Memory B cell (primary cell): ENCODE results near the gene PLS3.
"Not testable (repeated sequence)": the region's sequence is repeated elsewhere in the genome, so short reads cannot be mapped to it uniquely, and the experiment has no call there.

Experiments
- ATAC-seq: fragments of 150-1000 bp; cut with Tn5 transposase; 2 replicates; pipeline ENCODE4 v1.10.0; 2021; ENCODE audit warnings: low read depth, mild to moderate bottlenecking, moderate library complexity
- DNase-seq, 2 donors: peaks; one replicate each; pipeline ENCODE4 v3.0.0; 2022; ENCODE audit warnings: low spot score in 2 of 2
- H3K27ac Mint-ChIP-seq: one replicate; pipeline ENCODE4 v1.8.0; 2022; ENCODE audit warnings: mild to moderate bottlenecking, moderate library complexity, mixed read lengths
- H3K27me3 Mint-ChIP-seq: one replicate; pipeline ENCODE4 v1.8.0; 2022; ENCODE audit warnings: mixed read lengths
- H3K36me3 Mint-ChIP-seq: one replicate; pipeline ENCODE4 v1.8.0; 2022; ENCODE audit warnings: mild to moderate bottlenecking, mixed read lengths
- H3K4me1 Mint-ChIP-seq: one replicate; pipeline ENCODE4 v1.8.0; 2022; ENCODE audit warnings: mixed read lengths
- H3K4me3 Mint-ChIP-seq: one replicate; pipeline ENCODE4 v1.8.0; 2022; ENCODE audit warnings: mild to moderate bottlenecking, moderate library complexity, mixed read lengths
- H3K9me3 Mint-ChIP-seq: one replicate; pipeline ENCODE4 v1.8.0; 2022; ENCODE audit warnings: mixed read lengths

PLS3 gene

DNA sequence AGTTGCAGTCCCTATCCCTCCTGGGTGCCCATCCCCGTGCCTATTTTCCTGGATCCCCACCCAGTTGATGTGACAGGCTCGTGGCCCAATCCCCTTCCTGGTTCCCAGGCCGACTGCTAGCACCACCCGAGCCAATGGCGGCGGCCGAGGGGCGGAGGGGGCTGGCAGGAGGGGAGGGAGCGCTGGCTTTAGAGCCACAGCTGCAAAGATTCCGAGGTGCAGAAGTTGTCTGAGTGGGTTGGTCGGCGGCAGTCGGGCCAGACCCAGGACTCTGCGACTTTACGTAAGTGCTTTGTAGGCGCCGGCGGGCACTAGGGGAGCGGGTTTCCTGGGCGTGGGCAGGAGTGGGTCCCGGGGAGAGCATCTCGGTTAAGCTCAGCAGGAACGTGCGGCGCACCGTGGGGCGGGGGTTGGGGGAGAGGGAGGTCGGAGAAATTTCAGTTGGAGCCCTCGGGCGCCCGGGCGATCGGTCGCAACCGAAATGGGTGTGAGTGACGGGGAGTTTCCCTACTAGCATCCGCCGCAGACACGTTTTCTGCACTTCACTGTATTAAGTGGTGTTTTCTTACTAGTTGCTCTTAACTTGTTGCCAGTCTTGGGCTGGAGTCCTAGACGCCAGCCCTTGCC is at the start of gene PLS3:
TSS of gene PLS3 (plus strand) at position 197 of the 627 bp plus-strand sequence. CDS start 49,077 bp downstream, outside the sequence.
- no peaks in the 10 kb centered on the region for H3K4me1 Mint-ChIP-seq
- DNase-seq, result no peak
- H3K27ac Mint-ChIP-seq, result no peak within 1 kb of the TSS
- H3K36me3 Mint-ChIP-seq, result no peaks in the 10 kb centered on the region
- H3K27me3 Mint-ChIP-seq, result no peaks in the 10 kb centered on the region
- H3K9me3 Mint-ChIP-seq, result no peaks in the 10 kb centered on the region
- H3K4me3 Mint-ChIP-seq, result no peak within 1 kb of the TSS
- ATAC-seq, result no peak

DNA sequence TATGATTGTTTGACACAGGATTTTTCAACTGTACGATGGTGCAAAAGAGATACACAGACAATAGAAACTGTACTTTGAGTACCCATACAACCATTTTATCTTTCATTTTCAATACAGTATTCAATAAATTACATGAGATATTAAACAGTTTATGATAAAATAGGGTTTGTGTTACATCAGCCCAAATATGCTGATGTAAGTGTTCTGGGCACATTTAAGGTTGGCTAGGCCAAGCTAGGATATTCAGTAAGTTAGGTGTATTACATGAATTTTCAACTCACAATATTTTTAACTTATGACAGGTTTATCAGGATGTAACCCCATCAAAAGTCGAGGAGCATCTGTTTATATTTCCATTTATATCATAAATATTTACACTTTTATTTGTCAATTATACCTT is 42.9 kb upstream of the PLS3 start:
- Mint-ChIP-seq H3K4me3 (no peak overlapping the region), H3K36me3 (no peaks in the 10 kb centered on the region), H3K27ac (no peak overlapping the region), H3K4me1 (no peaks in the 10 kb centered on the region), H3K9me3 (no peaks in the 10 kb centered on the region), H3K27me3 (no peaks in the 10 kb centered on the region)
- DNase-seq, result no peak
- ATAC-seq, result no peak

GRCh38 chrX:115521741-115522140 is 39.2 kb upstream of the PLS3 start:
- Mint-ChIP-seq H3K27me3 (no peaks in the 10 kb centered on the region), H3K4me3 (no peak overlapping the region), H3K4me1 (no peaks in the 10 kb centered on the region), H3K27ac (no peak overlapping the region), H3K36me3 (no peaks in the 10 kb centered on the region), H3K9me3 (no peaks in the 10 kb centered on the region)
- DNase-seq (no peak), ATAC-seq (no peak)

DNA sequence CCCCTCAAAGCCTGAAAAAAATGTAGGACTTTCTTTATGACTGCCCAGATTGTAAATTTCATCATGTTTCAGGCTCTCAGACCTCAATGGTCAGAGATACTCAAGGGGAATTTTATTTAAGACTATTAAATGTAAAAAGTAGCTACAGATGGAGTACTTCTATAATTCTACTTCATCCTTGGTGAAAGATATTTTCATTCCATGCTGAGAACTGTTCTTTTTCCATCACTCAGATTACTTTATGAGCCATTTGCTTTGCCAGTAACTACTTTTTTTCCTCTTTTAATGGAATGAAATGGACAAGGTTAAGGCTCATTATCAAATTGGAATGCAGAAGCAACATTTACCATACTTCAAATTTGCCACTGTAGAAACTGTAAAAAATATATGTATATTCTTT is 38.0 kb upstream of the PLS3 start:
- no peak for ATAC-seq
- Mint-ChIP-seq H3K4me1 (no peaks in the 10 kb centered on the region), H3K9me3 (no peaks in the 10 kb centered on the region), H3K4me3 (no peak overlapping the region), H3K27me3 (no peaks in the 10 kb centered on the region), H3K36me3 (no peaks in the 10 kb centered on the region), H3K27ac (no peak overlapping the region)
- no peak for DNase-seq

DNA sequence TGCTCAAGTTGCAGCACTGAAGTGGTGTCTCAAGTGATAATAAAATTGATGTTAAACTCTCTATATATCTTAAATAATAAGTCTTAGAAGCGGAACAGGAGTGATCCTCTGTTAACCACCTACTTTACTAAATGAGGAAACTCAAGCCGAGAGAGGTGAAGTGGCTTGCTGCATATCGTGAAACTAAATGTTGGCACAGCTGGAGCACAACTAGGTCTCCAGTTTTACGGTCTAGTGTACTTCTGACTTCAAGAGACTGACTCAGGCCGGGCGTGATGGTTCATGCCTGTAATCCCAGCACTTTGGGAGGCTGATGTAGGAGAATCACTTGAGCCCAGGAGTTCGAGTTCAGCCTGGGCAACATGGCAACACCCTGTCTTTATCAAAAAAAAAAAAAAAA is 35.5 kb upstream of the PLS3 start:
- H3K27ac Mint-ChIP-seq, result no peak overlapping the region
- H3K4me3 Mint-ChIP-seq, result no peak overlapping the region
- H3K36me3 Mint-ChIP-seq, result no peaks in the 10 kb centered on the region
- H3K9me3 Mint-ChIP-seq, result no peaks in the 10 kb centered on the region
- ATAC-seq (no peak), DNase-seq (no peak)
- no peaks in the 10 kb centered on the region for H3K27me3 Mint-ChIP-seq
- H3K4me1 Mint-ChIP-seq, result no peaks in the 10 kb centered on the region

GRCh38 chrX:115531818-115532403 is 29.1 kb upstream of the PLS3 start:
- Mint-ChIP-seq H3K36me3 (no peaks in the 10 kb centered on the region), H3K4me3 (no peak overlapping the region), H3K27ac (no peak overlapping the region), H3K27me3 (no peaks in the 10 kb centered on the region), H3K9me3 (no peaks in the 10 kb centered on the region), H3K4me1 (no peaks in the 10 kb centered on the region)
- DNase-seq (no peak), ATAC-seq (no peak)

DNA sequence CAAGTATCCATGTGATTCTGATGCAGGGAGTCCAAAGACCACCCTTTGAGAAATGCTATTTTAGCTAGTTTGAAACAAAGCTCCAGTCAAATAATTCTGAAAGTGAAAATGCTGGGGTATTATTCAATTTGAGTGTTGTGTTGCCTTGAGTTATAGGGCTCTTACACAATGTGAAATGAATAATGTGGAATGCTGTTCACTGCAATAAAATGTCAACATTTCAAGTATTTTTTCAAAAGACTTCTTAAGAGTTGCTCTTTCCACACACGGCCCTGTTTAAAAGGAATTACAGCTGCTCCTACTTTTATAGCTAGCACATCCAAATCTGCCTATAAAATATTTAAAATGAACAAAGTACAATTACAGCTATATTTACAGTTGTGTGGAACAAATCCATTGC is 27.5 kb upstream of the PLS3 start:
- Mint-ChIP-seq H3K36me3 (no peaks in the 10 kb centered on the region), H3K4me1 (no peaks in the 10 kb centered on the region), H3K27ac (no peak overlapping the region), H3K4me3 (no peak overlapping the region), H3K9me3 (peaks cover 1% of the 10 kb centered on the region), H3K27me3 (no peaks in the 10 kb centered on the region)
- DNase-seq (no peak), ATAC-seq (no peak)

DNA sequence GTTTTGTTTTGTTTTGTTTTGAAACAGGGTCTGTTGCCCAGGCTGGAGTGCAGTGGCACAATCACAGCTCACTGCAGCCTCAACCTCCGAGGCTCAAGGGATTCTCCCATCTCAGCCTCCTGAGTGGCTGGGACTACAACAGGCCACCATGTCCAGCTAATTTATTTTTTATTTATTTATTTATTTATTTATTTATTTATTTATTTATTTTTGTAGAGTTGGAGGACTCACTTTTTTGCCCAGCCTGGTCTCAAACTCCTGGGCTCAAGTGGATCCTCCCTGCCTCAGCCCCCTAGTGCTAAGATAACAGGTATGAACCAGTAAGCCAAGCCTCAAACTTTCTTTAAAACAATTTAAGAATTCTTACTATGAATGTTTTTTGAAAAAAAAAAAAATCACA is 26.6 kb upstream of the PLS3 start:
- ATAC-seq (no peak), DNase-seq (no peak)
- Mint-ChIP-seq H3K9me3 (peaks cover 1% of the 10 kb centered on the region), H3K4me3 (no peak overlapping the region), H3K36me3 (no peaks in the 10 kb centered on the region), H3K27me3 (no peaks in the 10 kb centered on the region), H3K4me1 (no peaks in the 10 kb centered on the region), H3K27ac (no peak overlapping the region)

DNA sequence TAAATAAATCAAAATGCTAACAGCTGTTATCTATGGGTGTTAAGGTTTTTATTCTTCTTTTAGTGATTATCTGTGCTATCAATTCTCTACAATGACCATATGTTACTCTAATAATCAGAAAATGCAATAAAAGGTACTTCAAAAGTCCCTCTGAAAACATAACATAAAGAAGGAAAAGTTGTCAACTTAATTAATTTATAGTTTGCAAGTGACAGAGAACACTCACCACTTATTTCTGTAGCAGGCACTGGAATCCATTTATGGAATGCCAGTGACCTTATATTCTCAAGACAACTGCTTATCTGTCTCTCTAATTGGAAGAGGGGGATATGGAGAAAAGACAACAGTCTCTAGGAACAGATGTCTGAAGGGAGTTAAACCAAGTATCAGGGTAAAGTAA is 25.6 kb upstream of the PLS3 start:
- Mint-ChIP-seq H3K27ac (no peak overlapping the region), H3K9me3 (peaks cover 1% of the 10 kb centered on the region), H3K4me3 (no peak overlapping the region), H3K36me3 (no peaks in the 10 kb centered on the region), H3K4me1 (no peaks in the 10 kb centered on the region), H3K27me3 (no peaks in the 10 kb centered on the region)
- no peak for DNase-seq
- ATAC-seq, result no peak

DNA sequence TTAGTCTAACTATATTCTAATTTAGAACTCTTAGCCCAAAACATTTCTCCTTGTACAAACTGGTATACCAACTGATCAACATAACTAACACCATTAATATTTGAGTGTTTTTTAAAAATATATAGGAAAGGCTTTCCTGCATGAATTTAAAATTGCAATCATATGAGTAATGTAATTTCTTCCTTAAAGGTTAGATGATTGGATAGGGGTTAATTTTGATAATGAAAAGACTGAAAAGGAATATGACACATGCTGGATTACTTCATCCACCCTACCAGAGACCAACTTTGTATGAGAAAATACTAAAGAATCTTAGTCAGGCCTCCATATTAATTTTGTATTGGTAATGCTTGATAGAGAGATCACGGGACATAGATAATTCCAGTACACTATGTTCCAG is 25.1 kb upstream of the PLS3 start:
- no peak for DNase-seq
- H3K36me3 Mint-ChIP-seq, result no peaks in the 10 kb centered on the region
- no peak overlapping the region for H3K27ac Mint-ChIP-seq
- no peaks in the 10 kb centered on the region for H3K4me1 Mint-ChIP-seq
- no peak for ATAC-seq
- H3K9me3 Mint-ChIP-seq, result peaks cover 1% of the 10 kb centered on the region
- no peaks in the 10 kb centered on the region for H3K27me3 Mint-ChIP-seq
- H3K4me3 Mint-ChIP-seq, result no peak overlapping the region

DNA sequence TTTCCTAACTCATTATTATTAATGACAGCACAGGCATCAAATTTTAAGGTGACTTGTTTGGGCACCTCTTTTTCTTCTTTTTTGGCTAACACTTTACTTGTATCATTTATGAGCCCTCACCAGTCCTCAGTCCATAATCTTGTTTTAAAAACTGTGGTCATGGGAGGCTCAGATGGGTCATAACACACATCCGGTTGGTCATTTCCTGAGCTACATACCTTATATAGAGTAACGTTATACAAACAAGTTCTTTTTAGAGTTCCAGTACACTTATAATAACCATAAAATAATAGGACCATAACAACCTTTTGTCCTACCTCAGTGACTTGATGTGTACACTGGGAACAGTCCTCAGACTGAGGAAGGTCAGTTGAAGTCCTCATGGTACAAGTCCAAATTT is 21.1 kb upstream of the PLS3 start:
- Mint-ChIP-seq H3K4me1 (no peaks in the 10 kb centered on the region), H3K27me3 (no peaks in the 10 kb centered on the region), H3K27ac (no peak overlapping the region), H3K9me3 (peaks cover 4% of the 10 kb centered on the region), H3K36me3 (no peaks in the 10 kb centered on the region), H3K4me3 (no peak overlapping the region)
- DNase-seq (no peak), ATAC-seq (no peak)

- H3K4me3 Mint-ChIP-seq, H3K9me3 Mint-ChIP-seq, ATAC-seq, H3K27ac Mint-ChIP-seq, DNase-seq, H3K4me1 Mint-ChIP-seq, H3K27me3 Mint-ChIP-seq, H3K36me3 Mint-ChIP-seq: not testable (repeated sequence)
Measured at GRCh38 chrX:115541045-115541444, 19.9 kb upstream of the PLS3 start.

- no peak for DNase-seq
- Mint-ChIP-seq H3K27ac (no peak overlapping the region), H3K4me3 (no peak overlapping the region), H3K9me3 (peaks cover 3% of the 10 kb centered on the region), H3K4me1 (no peaks in the 10 kb centered on the region), H3K36me3 (no peaks in the 10 kb centered on the region), H3K27me3 (no peaks in the 10 kb centered on the region)
- ATAC-seq, result no peak
Measured at GRCh38 chrX:115547448-115547847, 13.5 kb upstream of the PLS3 start.

DNA sequence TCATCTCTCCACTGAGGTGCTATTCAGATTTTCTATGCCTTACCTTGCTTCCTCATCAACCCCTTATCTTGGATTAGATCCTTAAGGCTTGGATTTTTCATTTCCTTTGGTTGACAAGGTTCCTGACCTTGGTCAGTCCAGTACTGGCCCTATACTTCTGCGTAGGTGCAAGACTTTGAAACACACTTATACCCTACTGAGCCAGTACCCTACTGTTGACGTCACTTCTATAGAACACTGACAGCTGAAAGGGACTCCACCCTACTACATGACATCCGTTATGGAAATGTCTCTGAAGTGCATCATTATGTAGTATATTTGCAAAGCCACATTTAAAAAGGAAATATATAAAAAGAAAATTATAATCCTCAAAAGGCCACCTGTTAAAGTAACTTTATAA is 12.0 kb upstream of the PLS3 start:
- DNase-seq (no peak), ATAC-seq (no peak)
- no peaks in the 10 kb centered on the region for H3K27me3 Mint-ChIP-seq
- peaks cover 4% of the 10 kb centered on the region for H3K9me3 Mint-ChIP-seq
- no peak overlapping the region for H3K27ac Mint-ChIP-seq
- H3K4me1 Mint-ChIP-seq, result no peaks in the 10 kb centered on the region
- no peak overlapping the region for H3K4me3 Mint-ChIP-seq
- no peaks in the 10 kb centered on the region for H3K36me3 Mint-ChIP-seq

DNA sequence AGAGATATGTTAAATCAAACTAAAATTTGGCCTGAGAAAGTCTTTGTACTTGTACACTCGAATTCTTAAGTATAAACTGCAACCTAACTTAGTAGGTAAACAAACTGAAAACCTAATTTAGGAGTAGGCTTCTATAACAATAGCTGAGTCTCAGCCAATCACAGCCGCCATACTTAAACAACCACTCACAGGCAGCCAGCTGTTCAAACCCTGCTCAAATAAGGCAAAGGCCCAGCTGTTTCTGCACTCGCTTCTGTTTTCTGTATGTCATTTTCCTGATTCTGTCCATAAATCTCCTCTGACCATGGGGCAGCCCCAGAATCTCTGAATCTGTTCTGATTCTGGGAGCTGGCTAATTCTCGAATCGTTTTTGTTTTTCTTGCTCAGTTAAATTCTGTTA is 7.8 kb upstream of the PLS3 start:
- no peaks in the 10 kb centered on the region for H3K4me1 Mint-ChIP-seq
- H3K27ac Mint-ChIP-seq, result no peak overlapping the region
- peaks cover 4% of the 10 kb centered on the region for H3K9me3 Mint-ChIP-seq
- ATAC-seq (no peak), DNase-seq (no peak)
- no peak overlapping the region for H3K4me3 Mint-ChIP-seq
- no peaks in the 10 kb centered on the region for H3K27me3 Mint-ChIP-seq
- H3K36me3 Mint-ChIP-seq, result no peaks in the 10 kb centered on the region
